Lower leg skin (tissue), 4 donors: ENCODE results near the gene PTK7. TPM values are rescaled to one million over a fixed set of nuclear protein-coding genes. Genes with fewer than 3 reads are reported as not detected.

ENCODE experiments used
- DNase-seq, 2 donors: peaks; one replicate each; pipeline ENCODE4 v3.0.0-alpha.2; 2019; ENCODE audit warnings: low spot score in 2 of 2
- H3K4me3 ChIP-seq: fragments of 200-600 bp; sonication (generic); 2 replicates; pipeline ENCODE4 v1.5.1; 2017; ENCODE audit warnings: mild to moderate bottlenecking, low read depth; ENCODE audit not compliant: poor library complexity, severe bottlenecking
- CTCF ChIP-seq, 3 donors: fragments of 450-650 bp; IDR thresholded peaks; one replicate each; pipeline ENCODE4 v1.5.1; 2016; ENCODE audit warnings: antibody characterized with exemption in 3 of 3, mild to moderate bottlenecking in 3 of 3, moderate library complexity in 2 of 3
- POLR2A ChIP-seq, 2 donors: fragments of 450-650 bp; IDR thresholded peaks; one replicate each; pipeline ENCODE4 v1.6.1; 2016 to 2017; ENCODE audit warnings: antibody characterized with exemption in 2 of 2, mild to moderate bottlenecking in 1 of 2, moderate library complexity in 1 of 2
- WGBS, 2 donors: methylation state at CpG; one replicate each; pipeline ENCODE4 v1.1.5; 2018; 5-methylcytosine and 5-hydroxymethylcytosine counted together
- intact Hi-C: fragments of 100-400 bp; cut with DNase I; formaldehyde crosslinking; loops from one replicate; pipeline ENCODE4 v1.15.0; 2023; ENCODE audit warnings: low total_unique reads
- total RNA-seq, 4 donors: library from RNA; depleted of rRNA; stranded (reverse); fragments of >200 nt; gene quantifications; one replicate each; pipeline ENCODE4 v1.1.0, GENCODE V29; 2016

The PTK7 gene
- total RNA-seq, 4 donors from 2014 or later, result 40.9 to 51.9 (median 49.7) TPM

GRCh38 chr6:43034190-43034525 lies 42.0 kb upstream of the PTK7 start:
- WGBS, 2 donors, result 78 to 87% methylated on average over 2 of the region's 2 CpGs
- H3K4me3 ChIP-seq, result no peak overlapping the region
- no peak for TF ChIP-seq POLR2A (IDR thresholded peaks at IDR 0.05)
- no peak for TF ChIP-seq CTCF (IDR thresholded peaks at IDR 0.05)
- DNase-seq, result no peak
- intact Hi-C loops, result no loop called here

GRCh38 chr6:43035495-43036194 lies 40.5 kb upstream of the PTK7 start:
- intact Hi-C loops, result no loop called here
- no peak for TF ChIP-seq CTCF (IDR thresholded peaks at IDR 0.05)
- no peak for TF ChIP-seq POLR2A (IDR thresholded peaks at IDR 0.05)
- 64 to 67% methylated on average over 4 of the region's 4 CpGs for WGBS, 2 donors
- no peak for DNase-seq
- no peak overlapping the region for H3K4me3 ChIP-seq

GRCh38 chr6:43036712-43037111 lies 39.4 kb upstream of the PTK7 start:
- TF ChIP-seq POLR2A (IDR thresholded peaks at IDR 0.05) (no peak), CTCF (IDR thresholded peaks at IDR 0.05) (no peak)
- DNase-seq, result no peak
- 89% methylated on average over 9 of the region's 9 CpGs for WGBS, 2 donors
- no peak overlapping the region for H3K4me3 ChIP-seq
- intact Hi-C loops, result no loop called here

GRCh38 chr6:43037197-43037596 lies 38.9 kb upstream of the PTK7 start:
- no peak overlapping the region for H3K4me3 ChIP-seq
- 80 to 87% methylated on average over 5 of the region's 5 CpGs for WGBS, 2 donors
- TF ChIP-seq CTCF (IDR thresholded peaks at IDR 0.05) (no peak), POLR2A (IDR thresholded peaks at IDR 0.05) (no peak)
- intact Hi-C loops, result no loop called here
- no peak for DNase-seq

- TF ChIP-seq CTCF (IDR thresholded peaks at IDR 0.05) (no peak), POLR2A (IDR thresholded peaks at IDR 0.05) (no peak)
- H3K4me3 ChIP-seq, result no peak overlapping the region
- DNase-seq, result no peak
- intact Hi-C loops, result no loop called here
- WGBS, 2 donors, result 84 to 95% methylated on average over 8 to 9 of the region's 9 CpGs
These were observed 38.4 kb upstream of the PTK7 start for GRCh38 chr6:43037706-43038105.

- intact Hi-C loops, result no loop called here
- H3K4me3 ChIP-seq, result no peak overlapping the region
- no peak for DNase-seq
- TF ChIP-seq CTCF (IDR thresholded peaks at IDR 0.05) (no peak), POLR2A (IDR thresholded peaks at IDR 0.05) (no peak)
- 82 to 84% methylated on average over 9 of the region's 9 CpGs for WGBS, 2 donors
These were observed 37.4 kb upstream of the PTK7 start for GRCh38 chr6:43038727-43039126.
